Gastroesophageal sphincter (tissue), 4 donors: ENCODE results near the gene NDRG2. TPM values are rescaled to one million over a fixed set of nuclear protein-coding genes. Genes with fewer than 3 reads are reported as not detected.

Experiments
- ATAC-seq: fragments of 150-250 bp; one replicate; pipeline ENCODE4 v1.9.1; 2016; ENCODE audit warnings: mild to moderate bottlenecking, moderate library complexity
- H3K27ac ChIP-seq, 4 donors: fragments of 200-600 bp; sonication (generic) in 3 of 4; 1 replicate in 3 of 4; 2 replicates in 1 of 4; pipeline ENCODE4 v1.5.1; 2016 to 2019
- H3K27me3 ChIP-seq: fragments of 200-600 bp; sonication (generic); one replicate; pipeline ENCODE4 v1.5.1; 2019
- H3K36me3 ChIP-seq, 2 donors: fragments of 200-600 bp; sonication (generic); one replicate each; pipeline ENCODE4 v1.5.1; 2019; ENCODE audit warnings: control low read depth in 1 of 2
- H3K4me1 ChIP-seq, 3 donors: fragments of 200-600 bp; sonication (generic); 1 replicate in 2 of 3; 2 replicates in 1 of 3; pipeline ENCODE4 v1.5.1; 2016 to 2019; ENCODE audit warnings: control low read depth in 2 of 3
- H3K4me3 ChIP-seq, 2 donors: fragments of 200-600 bp; sonication (generic); one replicate each; pipeline ENCODE4 v1.5.1; 2019; ENCODE audit warnings: mild to moderate bottlenecking in 1 of 2, moderate library complexity in 1 of 2
- H3K9me3 ChIP-seq, 3 donors: fragments of 200-600 bp; sonication (generic); one replicate each; pipeline ENCODE4 v1.5.1; 2017 to 2019; ENCODE audit warnings: control low read depth in 2 of 3
- EP300 ChIP-seq: sonication (generic); formaldehyde crosslinking; IDR thresholded peaks from one replicate; pipeline ENCODE4 v1.6.1; 2017; ENCODE audit warnings: antibody characterized with exemption, mild to moderate bottlenecking
- POLR2A ChIP-seq, 2 donors: fragments of 450-650 bp; IDR thresholded peaks; one replicate each; pipeline ENCODE4 v1.6.1; 2017; ENCODE audit warnings: antibody characterized with exemption in 2 of 2, mild to moderate bottlenecking in 2 of 2, moderate library complexity in 1 of 2
- POLR2AphosphoS5 ChIP-seq: sonication (generic); formaldehyde crosslinking; IDR thresholded peaks from one replicate; pipeline ENCODE4 v1.6.1; 2017; ENCODE audit warnings: antibody characterized with exemption
- WGBS, 2 donors: methylation state at CpG; one replicate each; pipeline ENCODE4 v1.1.5; 2018; ENCODE audit warnings: low coverage in 1 of 2; 5-methylcytosine and 5-hydroxymethylcytosine counted together
- total RNA-seq, 4 donors: library from RNA; depleted of rRNA; stranded (reverse); fragments of >200 nt; gene quantifications; one replicate each; pipeline ENCODE4 v1.1.0, GENCODE V29; 2016
- TF ChIP-seq, protein P1 (sequence below), 4 experiments: fragments of 200-600 bp in 2 of 4; fragments of 450-650 bp in 2 of 4; sonication (generic) in 1 of 4; IDR thresholded peaks; one replicate each; pipeline ENCODE4 v1.5.1; 2017 to 2019; ENCODE audit warnings: antibody characterized with exemption in 4 of 4, mild to moderate bottlenecking in 2 of 4, moderate library complexity in 2 of 4

NDRG2 gene
- total RNA-seq, 4 donors from 2014 or later, result 155 to 259 (median 187) TPM

DNA sequence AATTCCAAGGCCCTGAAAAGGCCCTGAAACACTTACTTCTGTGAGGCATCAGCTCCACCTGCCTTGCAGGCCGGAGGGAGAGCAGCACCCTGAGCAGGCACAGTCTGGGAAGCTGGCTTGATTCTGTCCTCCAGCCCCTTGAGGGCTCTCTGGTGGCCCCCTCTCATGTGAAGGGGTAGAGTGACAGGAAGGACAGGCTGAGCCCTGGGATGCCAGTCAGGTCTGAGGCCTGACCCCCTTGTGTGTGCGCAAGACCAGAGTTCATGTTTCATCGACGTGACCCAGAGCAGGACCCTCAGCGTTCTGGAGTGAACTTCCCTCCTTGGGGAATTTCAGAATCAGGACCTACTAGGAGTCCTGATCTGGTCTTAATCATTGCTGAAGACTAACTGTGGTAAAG lies 34.0 kb upstream of the NDRG2 start:
- Histone ChIP-seq H3K4me1 (peaks cover 0 to 6% (median 0%) of the 10 kb centered on the region in 3 donors), H3K27me3 (no peaks in the 10 kb centered on the region), H3K36me3 (no peaks in the 10 kb centered on the region), H3K9me3 (no peaks in the 10 kb centered on the region), H3K4me3 (no peak overlapping the region), H3K27ac (no peak overlapping the region)
- WGBS, 2 donors, result 80% methylated on average over 1 of the region's 5 CpGs; no CpG with 5 or more reads in 1 of the 2 donors
- ATAC-seq, result no peak
- TF ChIP-seq POLR2A (IDR thresholded peaks at IDR 0.05) (no peak), EP300 (no peak), POLR2AphosphoS5 (no peak)
- TF ChIP-seq, protein P1, sequence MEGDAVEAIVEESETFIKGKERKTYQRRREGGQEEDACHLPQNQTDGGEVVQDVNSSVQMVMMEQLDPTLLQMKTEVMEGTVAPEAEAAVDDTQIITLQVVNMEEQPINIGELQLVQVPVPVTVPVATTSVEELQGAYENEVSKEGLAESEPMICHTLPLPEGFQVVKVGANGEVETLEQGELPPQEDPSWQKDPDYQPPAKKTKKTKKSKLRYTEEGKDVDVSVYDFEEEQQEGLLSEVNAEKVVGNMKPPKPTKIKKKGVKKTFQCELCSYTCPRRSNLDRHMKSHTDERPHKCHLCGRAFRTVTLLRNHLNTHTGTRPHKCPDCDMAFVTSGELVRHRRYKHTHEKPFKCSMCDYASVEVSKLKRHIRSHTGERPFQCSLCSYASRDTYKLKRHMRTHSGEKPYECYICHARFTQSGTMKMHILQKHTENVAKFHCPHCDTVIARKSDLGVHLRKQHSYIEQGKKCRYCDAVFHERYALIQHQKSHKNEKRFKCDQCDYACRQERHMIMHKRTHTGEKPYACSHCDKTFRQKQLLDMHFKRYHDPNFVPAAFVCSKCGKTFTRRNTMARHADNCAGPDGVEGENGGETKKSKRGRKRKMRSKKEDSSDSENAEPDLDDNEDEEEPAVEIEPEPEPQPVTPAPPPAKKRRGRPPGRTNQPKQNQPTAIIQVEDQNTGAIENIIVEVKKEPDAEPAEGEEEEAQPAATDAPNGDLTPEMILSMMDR (IDR thresholded peaks at IDR 0.05), result no peak

DNA sequence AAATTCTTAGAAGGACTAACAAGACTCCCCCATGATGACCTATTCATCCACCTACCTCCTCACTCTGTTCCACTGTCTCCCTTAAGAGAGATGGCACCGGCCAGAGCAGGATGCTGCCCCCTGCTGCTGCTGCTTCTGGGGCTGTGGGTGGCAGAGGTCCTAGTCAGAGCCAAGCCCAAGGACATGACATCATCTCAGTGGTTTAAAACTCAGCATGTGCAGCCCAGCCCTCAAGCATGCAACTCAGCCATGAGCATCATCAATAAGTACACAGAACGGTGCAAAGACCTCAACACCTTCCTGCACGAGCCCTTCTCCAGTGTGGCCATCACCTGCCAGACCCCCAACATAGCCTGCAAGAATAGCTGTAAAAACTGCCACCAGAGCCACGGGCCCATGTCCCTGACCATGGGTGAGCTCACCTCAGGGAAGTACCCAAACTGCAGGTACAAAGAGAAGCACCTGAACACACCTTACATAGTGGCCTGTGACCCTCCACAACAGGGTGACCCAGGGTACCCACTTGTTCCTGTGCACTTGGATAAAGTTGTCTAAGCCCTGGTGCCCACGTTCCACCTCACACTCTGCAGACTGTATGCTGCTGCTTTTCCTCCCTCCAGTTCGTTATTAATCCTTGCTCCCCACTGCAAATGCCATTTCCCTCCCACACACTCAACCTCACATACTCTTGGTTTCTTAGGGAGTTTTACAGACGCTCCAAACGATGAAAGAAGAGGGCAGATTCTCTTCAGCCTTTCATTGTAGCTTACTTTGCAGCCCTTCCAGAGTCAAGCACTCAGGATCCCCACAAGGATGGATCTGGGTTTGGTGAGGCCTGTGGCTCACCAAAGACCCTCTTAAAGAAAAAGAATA lies 33.2 kb upstream of the NDRG2 start, which contains the start of gene RNASE8:
TSS of gene RNASE8 (plus strand) at position 20 of the 873 bp plus-strand sequence. CDS start at position 91, 71 bp downstream.
- WGBS, 2 donors, result 42 to 47% methylated on average over 3 to 4 of the region's 8 CpGs
- TF ChIP-seq, protein P1 (IDR thresholded peaks at IDR 0.05), result no peak
- TF ChIP-seq EP300 (no peak), POLR2AphosphoS5 (no peak), POLR2A (IDR thresholded peaks at IDR 0.05) (no peak)
- no peaks in the 10 kb centered on the region for H3K9me3 ChIP-seq

DNA sequence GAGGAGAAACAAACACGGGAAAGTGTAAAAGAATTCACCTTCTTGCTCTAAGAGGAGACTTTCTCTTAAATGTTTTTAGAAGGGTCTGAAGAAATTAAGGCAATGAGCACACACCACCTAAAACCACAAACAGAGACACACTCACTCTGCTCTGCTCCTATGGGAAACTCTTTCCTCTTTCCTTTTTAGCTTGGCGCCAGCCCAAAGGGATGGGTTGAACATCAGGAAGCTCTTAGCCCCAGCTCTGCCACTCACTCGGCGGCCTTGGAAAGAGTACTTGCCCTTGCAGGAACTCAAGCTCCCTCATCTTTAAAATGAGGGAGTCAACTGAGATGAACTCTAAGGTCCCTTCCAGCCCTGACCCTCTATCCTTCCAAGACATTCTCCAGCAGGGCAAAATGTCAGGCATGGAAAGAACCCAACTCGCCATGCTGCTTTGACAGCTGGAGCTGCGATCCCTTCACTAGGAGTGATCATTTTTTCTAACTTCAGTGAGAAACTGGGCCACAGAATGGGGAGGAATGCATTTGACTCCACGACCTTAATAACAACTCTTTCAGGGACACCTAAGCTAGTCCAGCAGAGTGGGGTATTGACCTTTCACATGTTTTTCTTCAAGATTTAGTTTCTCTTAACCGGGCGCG lies 31.8 kb upstream of the NDRG2 start:
- H3K36me3 ChIP-seq, result no peaks in the 10 kb centered on the region
- H3K27ac ChIP-seq, result no peak overlapping the region
- no peak overlapping the region for H3K4me3 ChIP-seq
- H3K9me3 ChIP-seq, result no peaks in the 10 kb centered on the region
- ATAC-seq, result no peak
- H3K27me3 ChIP-seq, result no peaks in the 10 kb centered on the region
- H3K4me1 ChIP-seq, result no peaks in the 10 kb centered on the region
- TF ChIP-seq, protein P1 (IDR thresholded peaks at IDR 0.05), result no peak
- no peak for TF ChIP-seq POLR2AphosphoS5
- TF ChIP-seq EP300, result no peak
- TF ChIP-seq POLR2A (IDR thresholded peaks at IDR 0.05), result no peak
- 69 to 77% methylated on average over 5 to 7 of the region's 10 CpGs for WGBS, 2 donors

More for the DNA sequence above, 33.2 kb upstream of the NDRG2 start, which contains the start of gene RNASE8:
- H3K36me3 ChIP-seq, result no peaks in the 10 kb centered on the region
- H3K27ac ChIP-seq, result no peak within 1 kb of the TSS
- no peaks in the 10 kb centered on the region for H3K4me1 ChIP-seq
- no peak for ATAC-seq
- no peak within 1 kb of the TSS for H3K4me3 ChIP-seq
- no peaks in the 10 kb centered on the region for H3K27me3 ChIP-seq

DNA sequence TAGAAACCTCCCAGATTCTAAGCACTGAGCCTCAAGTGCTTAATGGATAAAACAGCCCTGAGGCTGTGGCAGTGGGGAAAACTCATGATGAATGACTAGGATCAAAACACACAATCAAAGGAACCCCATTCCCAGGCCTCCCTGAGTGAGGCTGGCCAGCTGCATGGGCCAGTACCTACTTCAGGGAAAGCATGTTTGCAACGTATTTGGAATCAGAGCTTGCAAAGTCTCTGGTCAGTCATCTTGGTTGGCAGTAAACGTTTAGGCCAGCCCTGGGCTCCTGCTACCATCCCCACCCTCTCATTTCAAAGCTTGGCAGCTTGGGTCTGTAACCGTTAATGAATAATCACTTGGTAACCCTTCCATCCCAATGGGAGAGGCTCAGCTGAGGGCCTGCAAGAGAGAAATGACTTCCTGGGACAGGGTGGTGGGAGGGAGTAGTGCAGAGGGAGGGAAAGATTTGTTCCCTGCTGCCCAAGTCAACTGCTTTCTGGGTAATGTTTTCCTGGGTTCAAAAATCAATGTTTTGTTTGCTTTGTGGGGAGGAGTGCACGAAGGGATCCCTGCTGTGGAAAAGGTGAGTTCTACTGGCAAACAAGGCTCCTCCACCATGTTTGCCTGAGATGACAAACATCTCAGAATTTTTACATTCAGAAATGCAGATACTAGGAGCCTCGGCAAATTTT lies 30.7 kb upstream of the NDRG2 start:
- Histone ChIP-seq H3K4me1 (no peaks in the 10 kb centered on the region), H3K36me3 (no peaks in the 10 kb centered on the region), H3K9me3 (no peaks in the 10 kb centered on the region), H3K27me3 (no peaks in the 10 kb centered on the region), H3K4me3 (no peak overlapping the region), H3K27ac (no peak overlapping the region)
- WGBS, 2 donors, result 66 to 69% methylated on average over 2 to 5 of the region's 5 CpGs
- ATAC-seq, result no peak
- no peak for TF ChIP-seq POLR2A (IDR thresholded peaks at IDR 0.05)
- TF ChIP-seq, protein P1 (IDR thresholded peaks at IDR 0.05), result no peak
- TF ChIP-seq EP300, result no peak
- TF ChIP-seq POLR2AphosphoS5, result no peak
